ENCODE measurements around the gene ZBTB11. TPM values are rescaled to one million over a fixed set of nuclear protein-coding genes. Genes with fewer than 3 reads are reported as not detected.

The ZBTB11 gene
- 10 to 100 TPM; 28.0 to 30.3 TPM for total RNA-seq

GRCh38 chr3:101676765-101677435 is at the start of gene ZBTB11:
Gene ZBTB11 (minus strand): TSS chr3:101677132. CDS start chr3:101676914, 218 bp downstream.
- Mint-ChIP-seq H3K4me3 (peak within 1 kb of the TSS; percentile 93), H3K27ac (peak within 1 kb of the TSS; percentile 91), H3K36me3 (peaks cover 26% of the 10 kb centered on the region), H3K4me1 (ENCODE audit: low read depth) (peaks cover 57% of the 10 kb centered on the region), H3K27me3 (no peaks in the 10 kb centered on the region), H3K9me3 (no peaks in the 10 kb centered on the region)
- CTCF ChIA-PET, result interaction anchor here (0.6 to 3.1 kb wide), 6 partner anchors 9 to 429 kb away, joined by 3 to 18 read pairs (median 5); partner anchors contain the start of genes CEP97, PCNP and RPL24
- intact Hi-C loops (cut with micrococcal nuclease), result loop anchor here (1.0 to 5.0 kb wide), 12 partner anchors 9 to 1276 kb away; partner anchors contain the start of genes CEP97, LNP1, NXPE3 and PCNP
- DNase-seq, result peak; percentile 100
- POLR2A ChIA-PET, result interaction anchor here (1.0 to 4.4 kb wide), 10 partner anchors 9 to 173 kb away, joined by 3 to 48 read pairs (median 6); partner anchors contain the start of genes CEP97, NFKBIZ, PCNP and RPL24

GRCh38 chr3:101725890-101726275 is 49.0 kb upstream of the ZBTB11 start:
- peak overlapping the region; percentile 99 for H3K4me3 Mint-ChIP-seq
- H3K4me1 Mint-ChIP-seq (ENCODE audit: low read depth), result peaks cover 38% of the 10 kb centered on the region
- POLR2A ChIA-PET, result interaction anchor here (2.1 kb wide), 1 partner anchor 53 kb away, joined by 9 read pairs; the partner anchor contains the start of gene NXPE3
- H3K36me3 Mint-ChIP-seq, result peaks cover 20% of the 10 kb centered on the region
- intact Hi-C loops (cut with micrococcal nuclease), result loop anchor here (2.0 kb wide), 1 partner anchor 207 kb away; no protein-coding TSS in a partner anchor
- CTCF ChIA-PET, result no interaction called here
- H3K27ac Mint-ChIP-seq, result peak overlapping the region; percentile 99
- H3K27me3 Mint-ChIP-seq, result no peaks in the 10 kb centered on the region
- no peaks in the 10 kb centered on the region for H3K9me3 Mint-ChIP-seq
- no peak for DNase-seq

GRCh38 chr3:101725194-101725889 is 48.4 kb upstream of the ZBTB11 start:
- Mint-ChIP-seq H3K4me1 (ENCODE audit: low read depth) (peaks cover 41% of the 10 kb centered on the region), H3K27ac (peak overlapping the region; percentile 99), H3K27me3 (no peaks in the 10 kb centered on the region), H3K9me3 (no peaks in the 10 kb centered on the region), H3K36me3 (peaks cover 14% of the 10 kb centered on the region), H3K4me3 (peak overlapping the region; percentile 99)
- POLR2A ChIA-PET, result interaction anchor here (0.8 to 2.1 kb wide), 6 partner anchors 11 to 124 kb away, joined by 3 to 9 read pairs (median 6); partner anchors contain the start of genes NFKBIZ, NXPE3, RPL24 and ZBTB11
- CTCF ChIA-PET, result interaction anchor here (1.0 to 1.7 kb wide), 5 partner anchors 17 to 504 kb away, joined by 3 to 7 read pairs (median 3); partner anchors contain the start of genes RPL24 and ZBTB11
- peak; percentile 54 for DNase-seq
- intact Hi-C loops (cut with micrococcal nuclease), result loop anchor here (2.0 kb wide), 1 partner anchor 207 kb away; no protein-coding TSS in a partner anchor

GRCh38 chr3:101724329-101725193 is 47.6 kb upstream of the ZBTB11 start, which contains the start of gene CEP97:
Gene CEP97 (plus strand): TSS chr3:101724614. CDS start chr3:101724677, 63 bp downstream.
- Mint-ChIP-seq H3K4me1 (ENCODE audit: low read depth) (peaks cover 46% of the 10 kb centered on the region), H3K4me3 (peak within 1 kb of the TSS; percentile 99), H3K27ac (peak within 1 kb of the TSS; percentile 99), H3K36me3 (peaks cover 12% of the 10 kb centered on the region), H3K27me3 (no peaks in the 10 kb centered on the region), H3K9me3 (no peaks in the 10 kb centered on the region)
- intact Hi-C loops (cut with micrococcal nuclease), result loop anchor here (1.0 to 5.0 kb wide), 10 partner anchors 29 to 368 kb away; partner anchors contain the start of genes NFKBIZ, NXPE3, PCNP and RPL24
- DNase-seq, result peak; percentile 92
- ChIA-PET CTCF (interaction anchor here (0.7 to 1.7 kb wide), 7 partner anchors 16 to 505 kb away, joined by 3 to 7 read pairs (median 3); partner anchors contain the start of genes RPL24 and ZBTB11), POLR2A (interaction anchor here (0.7 to 2.1 kb wide), 8 partner anchors 11 to 125 kb away, joined by 3 to 9 read pairs (median 5); partner anchors contain the start of genes NFKBIZ, NXPE3, RPL24 and ZBTB11)

- ChIA-PET POLR2A (interaction anchor here (0.6 to 1.2 kb wide), 2 partner anchors 57 to 167 kb away, joined by 4 to 6 read pairs; partner anchors contain the start of gene NXPE3), CTCF (no interaction called here)
- Mint-ChIP-seq H3K4me1 (ENCODE audit: low read depth) (peaks cover 42% of the 10 kb centered on the region), H3K36me3 (peaks cover 2% of the 10 kb centered on the region), H3K4me3 (peak overlapping the region; percentile 57), H3K27me3 (no peaks in the 10 kb centered on the region), H3K27ac (peak overlapping the region; percentile 90), H3K9me3 (no peaks in the 10 kb centered on the region)
- DNase-seq, result peak; percentile 33
- intact Hi-C loops (cut with micrococcal nuclease), result loop anchor here (5.0 kb wide), 1 partner anchor 215 kb away; no protein-coding TSS in a partner anchor
Observed at GRCh38 chr3:101722394-101723173, 45.7 kb upstream of the ZBTB11 start.

- peak; percentile 35 for DNase-seq
- Mint-ChIP-seq H3K4me3 (peak overlapping the region; percentile 53), H3K27ac (peak overlapping the region; percentile 90), H3K9me3 (no peaks in the 10 kb centered on the region), H3K4me1 (ENCODE audit: low read depth) (peaks cover 37% of the 10 kb centered on the region), H3K36me3 (no peaks in the 10 kb centered on the region), H3K27me3 (no peaks in the 10 kb centered on the region)
- POLR2A ChIA-PET, result interaction anchor here (0.7 to 1.4 kb wide), 7 partner anchors 16 to 65 kb away, joined by 3 to 6 read pairs (median 3); partner anchors contain the start of genes NXPE3 and RPL24
- CTCF ChIA-PET, result interaction anchor here (0.6 to 1.1 kb wide), 6 partner anchors 12 to 131 kb away, joined by 3 read pairs; no protein-coding TSS in a partner anchor
- intact Hi-C loops (cut with micrococcal nuclease), result loop anchor here (5.0 kb wide), 1 partner anchor 216 kb away; no protein-coding TSS in a partner anchor
Observed at GRCh38 chr3:101720851-101721840, 44.2 kb upstream of the ZBTB11 start.

GRCh38 chr3:101719604-101720185 is 42.8 kb upstream of the ZBTB11 start:
- POLR2A ChIA-PET, result no interaction called here
- H3K27me3 Mint-ChIP-seq, result no peaks in the 10 kb centered on the region
- H3K27ac Mint-ChIP-seq, result peak overlapping the region; percentile 23
- H3K9me3 Mint-ChIP-seq, result no peaks in the 10 kb centered on the region
- H3K36me3 Mint-ChIP-seq, result no peaks in the 10 kb centered on the region
- CTCF ChIA-PET, result interaction anchor here (1.5 to 2.1 kb wide), 2 partner anchors 12 to 82 kb away, joined by 4 to 11 read pairs; no protein-coding TSS in a partner anchor
- DNase-seq, result no peak
- no peak overlapping the region for H3K4me3 Mint-ChIP-seq
- intact Hi-C loops (cut with micrococcal nuclease), result loop anchor here (5.0 kb wide), 1 partner anchor 218 kb away; no protein-coding TSS in a partner anchor
- H3K4me1 Mint-ChIP-seq (ENCODE audit: low read depth), result peaks cover 33% of the 10 kb centered on the region

- no peaks in the 10 kb centered on the region for H3K27me3 Mint-ChIP-seq
- intact Hi-C loops (cut with micrococcal nuclease), result no loop called here
- H3K27ac Mint-ChIP-seq, result no peak overlapping the region
- no peak overlapping the region for H3K4me3 Mint-ChIP-seq
- H3K36me3 Mint-ChIP-seq, result no peaks in the 10 kb centered on the region
- H3K9me3 Mint-ChIP-seq, result no peaks in the 10 kb centered on the region
- CTCF ChIA-PET, result interaction anchor here (0.9 to 2.1 kb wide), 2 partner anchors 11 to 511 kb away, joined by 3 to 11 read pairs; no protein-coding TSS in a partner anchor
- POLR2A ChIA-PET, result no interaction called here
- peaks cover 27% of the 10 kb centered on the region for H3K4me1 Mint-ChIP-seq (ENCODE audit: low read depth)
- DNase-seq, result no peak
Observed at GRCh38 chr3:101718455-101718854, 41.5 kb upstream of the ZBTB11 start.

- Mint-ChIP-seq H3K4me1 (ENCODE audit: low read depth) (no peaks in the 10 kb centered on the region), H3K4me3 (no peak overlapping the region), H3K36me3 (no peaks in the 10 kb centered on the region), H3K9me3 (no peaks in the 10 kb centered on the region), H3K27me3 (no peaks in the 10 kb centered on the region), H3K27ac (no peak overlapping the region)
- intact Hi-C loops (cut with micrococcal nuclease), result no loop called here
- ChIA-PET CTCF (interaction anchor here (0.8 to 2.4 kb wide), 3 partner anchors 10 to 43 kb away, joined by 3 to 11 read pairs (median 5); no protein-coding TSS in a partner anchor), POLR2A (interaction anchor here (0.5 kb wide), 1 partner anchor 52 kb away, joined by 3 read pairs; no protein-coding TSS in a partner anchor)
- DNase-seq, result no peak
Observed at GRCh38 chr3:101709126-101709525, 32.2 kb upstream of the ZBTB11 start.
